ENCODE results near the gene AREL1.
"Not testable (repeated sequence)": the region's sequence is repeated elsewhere in the genome, so short reads cannot be mapped to it uniquely, and the experiment has no call there.

DNA sequence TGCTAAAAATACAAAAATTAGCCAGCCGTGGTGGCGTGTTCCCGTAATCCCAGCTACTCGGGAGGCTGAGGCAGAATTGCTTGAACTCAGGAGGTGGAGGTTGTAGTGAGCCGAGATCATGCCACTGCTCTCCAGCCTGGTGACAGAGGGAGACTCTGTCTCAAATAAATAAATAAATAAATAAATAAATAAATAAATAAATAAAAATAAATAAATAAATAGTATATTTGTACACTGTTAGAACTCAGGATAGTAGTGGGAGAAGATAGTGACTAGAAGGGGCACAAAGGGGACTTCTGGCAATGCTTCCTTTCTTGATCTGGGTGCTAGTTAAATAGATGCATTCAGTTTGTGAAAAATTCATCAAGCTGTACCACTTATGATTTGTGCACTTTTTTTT is 45.6 kb upstream of the AREL1 start:
- not testable (repeated sequence) for TF ChIP-seq CTCF (conservative IDR thresholded peaks at IDR 0.05); ZFX (IDR thresholded peaks at IDR 0.05)

All from C4-2B (cell line).